Measurements from ENCODE around the gene EEF1AKMT1.

EEF1AKMT1 gene

GRCh38 chr13:20773194-20774080 lies at the start of gene EEF1AKMT1:
Gene EEF1AKMT1 (minus strand): TSS chr13:20773961. CDS start chr13:20757598, 16,363 bp downstream.
- DNase-seq (ENCODE audit: low read depth in 2 of 2): peak; percentile 92

- DNase-seq (ENCODE audit: low read depth in 2 of 2): no peak
Measured at GRCh38 chr13:20823071-20823470, 49.3 kb upstream of the EEF1AKMT1 start.

- no peak for DNase-seq (ENCODE audit: low read depth in 2 of 2)
Measured at GRCh38 chr13:20822406-20822805, 48.6 kb upstream of the EEF1AKMT1 start.

GRCh38 chr13:20819715-20820114 lies 46.0 kb upstream of the EEF1AKMT1 start:
- no peak for DNase-seq (ENCODE audit: low read depth in 2 of 2)

GRCh38 chr13:20815464-20815863 lies 41.7 kb upstream of the EEF1AKMT1 start:
- no peak for DNase-seq (ENCODE audit: low read depth in 2 of 2)

GRCh38 chr13:20814224-20814910 lies 40.6 kb upstream of the EEF1AKMT1 start:
- DNase-seq (ENCODE audit: low read depth in 2 of 2): no peak

GRCh38 chr13:20812890-20813289 lies 39.1 kb upstream of the EEF1AKMT1 start:
- no peak for DNase-seq (ENCODE audit: low read depth in 2 of 2)

GRCh38 chr13:20810808-20811207 lies 37.0 kb upstream of the EEF1AKMT1 start:
- DNase-seq (ENCODE audit: low read depth in 2 of 2): no peak

GRCh38 chr13:20808874-20809273 lies 35.1 kb upstream of the EEF1AKMT1 start:
- no peak for DNase-seq (ENCODE audit: low read depth in 2 of 2)

- DNase-seq (ENCODE audit: low read depth in 2 of 2): no peak
Measured at GRCh38 chr13:20803180-20803965, 29.6 kb upstream of the EEF1AKMT1 start.

GRCh38 chr13:20801707-20802106 lies 27.9 kb upstream of the EEF1AKMT1 start:
- no peak for DNase-seq (ENCODE audit: low read depth in 2 of 2)

GRCh38 chr13:20799726-20800416 lies 26.1 kb upstream of the EEF1AKMT1 start:
- DNase-seq (ENCODE audit: low read depth in 2 of 2): no peak

- DNase-seq (ENCODE audit: low read depth in 2 of 2): no peak
Measured at GRCh38 chr13:20798027-20798426, 24.3 kb upstream of the EEF1AKMT1 start.

- DNase-seq (ENCODE audit: low read depth in 2 of 2): no peak
Measured at GRCh38 chr13:20796791-20797508, 23.2 kb upstream of the EEF1AKMT1 start.

- DNase-seq (ENCODE audit: low read depth in 2 of 2): no peak
Measured at GRCh38 chr13:20789665-20790064, 15.9 kb upstream of the EEF1AKMT1 start.

GRCh38 chr13:20788312-20788711 lies 14.6 kb upstream of the EEF1AKMT1 start:
- no peak for DNase-seq (ENCODE audit: low read depth in 2 of 2)

GRCh38 chr13:20787180-20787579 lies 13.4 kb upstream of the EEF1AKMT1 start:
- DNase-seq (ENCODE audit: low read depth in 2 of 2): no peak

GRCh38 chr13:20782116-20782708 lies 8.5 kb upstream of the EEF1AKMT1 start:
- DNase-seq (ENCODE audit: low read depth in 2 of 2): no peak

- no peak for DNase-seq (ENCODE audit: low read depth in 2 of 2)
Measured at GRCh38 chr13:20780317-20780716, 6.6 kb upstream of the EEF1AKMT1 start.

GRCh38 chr13:20779405-20779804 lies 5.6 kb upstream of the EEF1AKMT1 start:
- DNase-seq (ENCODE audit: low read depth in 2 of 2): no peak
